H1 (cell line): ENCODE measurements around the gene ENTPD8.

Experiments
- ASH2L ChIP-seq: fragments of 200-600, 300-600 bp; sonication (generic); IDR thresholded peaks from one replicate; pipeline ENCODE4 v1.7.1; 2017; ENCODE audit warnings: low read length
- CREB1 ChIP-seq: IDR thresholded peaks from 2 replicates; pipeline ENCODE4 v1.6.1; 2012; ENCODE audit warnings: inconsistent platforms
- EZH2 ChIP-seq: fragments of 200-600 bp; sonication (generic); IDR thresholded peaks from 2 replicates; pipeline ENCODE4 v1.7.1; 2012; ENCODE audit warnings: low read depth, mild to moderate bottlenecking, moderate library complexity, low read length, inconsistent platforms; ENCODE audit not compliant: severe bottlenecking
- POLR2A ChIP-seq, 2 experiments: IDR thresholded peaks; 1 replicate in 1 of 2; 2 replicates in 1 of 2; pipeline ENCODE4 v1.6.1; 2011; ENCODE audit warnings: low read depth in 2 of 2, low read length in 2 of 2, mild to moderate bottlenecking in 2 of 2; ENCODE audit errors: control extremely low read depth in 1 of 2
- POLR2AphosphoS5 ChIP-seq: IDR thresholded peaks from 2 replicates; pipeline ENCODE4 v1.6.1; 2011; ENCODE audit warnings: low read depth, low read length
- RBBP5 ChIP-seq: IDR thresholded peaks from 2 replicates; pipeline ENCODE4 v1.7.1; 2012; ENCODE audit warnings: low read depth, mild to moderate bottlenecking, inconsistent platforms, low read length, moderate library complexity, borderline replicate concordance
- SP1 ChIP-seq: IDR thresholded peaks from 2 replicates; pipeline ENCODE4 v1.6.1; 2011; ENCODE audit warnings: low read depth, low read length
- SUZ12 ChIP-seq: fragments of 200-600 bp; sonication (generic); IDR thresholded peaks from 2 replicates; pipeline ENCODE4 v1.6.1; 2012; ENCODE audit warnings: mild to moderate bottlenecking, inconsistent platforms, low read length, moderate library complexity, mixed read lengths
- TCF12 ChIP-seq: IDR thresholded peaks from 2 replicates; pipeline ENCODE4 v1.6.1; 2011; ENCODE audit warnings: low read depth, mild to moderate bottlenecking, low read length
- YY1 ChIP-seq: IDR thresholded peaks from 2 replicates; pipeline ENCODE4 v1.6.1; 2011; ENCODE audit warnings: low read depth, mild to moderate bottlenecking, low read length
- TF ChIP-seq, protein P1 (sequence below), 3 experiments: IDR thresholded peaks; 1 replicate in 2 of 3; 2 replicates in 1 of 3; pipeline versions ENCODE4 v1.5.1 to v1.6.1; 2011; ENCODE audit warnings: low read length in 3 of 3, mild to moderate bottlenecking in 3 of 3, inconsistent platforms in 2 of 3, low read depth in 1 of 3, moderate library complexity in 1 of 3; ENCODE audit not compliant: insufficient read depth in 1 of 3; ENCODE audit errors: control extremely low read depth in 1 of 3

- TF ChIP-seq POLR2A (IDR thresholded peaks at IDR 0.05; ENCODE audit: control extremely low read depth in 1 of 2, low read depth in 2 of 2, low read length in 2 of 2) (no peak), RBBP5 (no peak), EZH2 (no peak), SP1 (no peak), ASH2L (no peak), YY1 (no peak), TCF12 (no peak), CREB1 (no peak), SUZ12 (no peak), POLR2AphosphoS5 (no peak)
- TF ChIP-seq, protein P1, sequence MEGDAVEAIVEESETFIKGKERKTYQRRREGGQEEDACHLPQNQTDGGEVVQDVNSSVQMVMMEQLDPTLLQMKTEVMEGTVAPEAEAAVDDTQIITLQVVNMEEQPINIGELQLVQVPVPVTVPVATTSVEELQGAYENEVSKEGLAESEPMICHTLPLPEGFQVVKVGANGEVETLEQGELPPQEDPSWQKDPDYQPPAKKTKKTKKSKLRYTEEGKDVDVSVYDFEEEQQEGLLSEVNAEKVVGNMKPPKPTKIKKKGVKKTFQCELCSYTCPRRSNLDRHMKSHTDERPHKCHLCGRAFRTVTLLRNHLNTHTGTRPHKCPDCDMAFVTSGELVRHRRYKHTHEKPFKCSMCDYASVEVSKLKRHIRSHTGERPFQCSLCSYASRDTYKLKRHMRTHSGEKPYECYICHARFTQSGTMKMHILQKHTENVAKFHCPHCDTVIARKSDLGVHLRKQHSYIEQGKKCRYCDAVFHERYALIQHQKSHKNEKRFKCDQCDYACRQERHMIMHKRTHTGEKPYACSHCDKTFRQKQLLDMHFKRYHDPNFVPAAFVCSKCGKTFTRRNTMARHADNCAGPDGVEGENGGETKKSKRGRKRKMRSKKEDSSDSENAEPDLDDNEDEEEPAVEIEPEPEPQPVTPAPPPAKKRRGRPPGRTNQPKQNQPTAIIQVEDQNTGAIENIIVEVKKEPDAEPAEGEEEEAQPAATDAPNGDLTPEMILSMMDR (IDR thresholded peaks at IDR 0.05; ENCODE audit: control extremely low read depth in 1 of 3, insufficient read depth in 1 of 3, low read depth in 1 of 3, low read length in 3 of 3): no peak
Measured at GRCh38 chr9:137396634-137397367, 44.4 kb downstream of the ENTPD8 start.
